Measurements from ENCODE around the gene CMTR1.

DNA sequence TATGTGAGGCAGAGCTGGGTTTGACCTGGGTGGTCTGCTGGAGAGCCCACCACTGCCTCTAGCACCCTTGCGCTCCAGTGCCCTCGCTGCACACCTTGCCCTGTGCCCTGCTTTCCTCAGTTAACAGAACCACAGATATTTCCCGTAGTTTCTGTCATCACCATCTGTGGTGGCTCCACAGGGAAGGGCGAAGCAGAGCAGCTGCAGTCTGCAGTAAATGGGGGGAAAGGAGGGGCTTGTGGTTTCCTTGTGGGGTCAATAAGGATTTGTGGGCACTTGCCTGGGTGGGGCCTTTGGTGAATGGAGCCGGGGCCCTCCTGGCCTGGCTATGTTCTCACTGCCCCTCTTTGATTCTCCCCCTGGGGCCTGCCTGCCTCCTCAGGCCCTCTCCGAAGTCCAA is 87.9 kb downstream of the CMTR1 start:
- TF ChIP-seq TARDBP (IDR thresholded peaks at IDR 0.05) (no peak), FOXM1 (IDR thresholded peaks at IDR 0.05; ENCODE audit: borderline replicate concordance) (no peak), FOXA1 (IDR thresholded peaks at IDR 0.05) (no peak), FOXK2 (IDR thresholded peaks at IDR 0.05) (no peak), SUZ12 (IDR thresholded peaks at IDR 0.05) (no peak), ARNT (IDR thresholded peaks at IDR 0.05) (no peak), ELF4 (IDR thresholded peaks at IDR 0.05) (no peak), NFRKB (IDR thresholded peaks at IDR 0.05) (no peak), SP1 (IDR thresholded peaks at IDR 0.05) (no peak)
- TF ChIP-seq, protein P1, sequence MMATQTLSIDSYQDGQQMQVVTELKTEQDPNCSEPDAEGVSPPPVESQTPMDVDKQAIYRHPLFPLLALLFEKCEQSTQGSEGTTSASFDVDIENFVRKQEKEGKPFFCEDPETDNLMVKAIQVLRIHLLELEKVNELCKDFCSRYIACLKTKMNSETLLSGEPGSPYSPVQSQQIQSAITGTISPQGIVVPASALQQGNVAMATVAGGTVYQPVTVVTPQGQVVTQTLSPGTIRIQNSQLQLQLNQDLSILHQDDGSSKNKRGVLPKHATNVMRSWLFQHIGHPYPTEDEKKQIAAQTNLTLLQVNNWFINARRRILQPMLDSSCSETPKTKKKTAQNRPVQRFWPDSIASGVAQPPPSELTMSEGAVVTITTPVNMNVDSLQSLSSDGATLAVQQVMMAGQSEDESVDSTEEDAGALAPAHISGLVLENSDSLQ (IDR thresholded peaks at IDR 0.05): no peak

Measured in HEK293T (cell line).